Fibroblast of lung (primary cell): ENCODE measurements around the gene WDR48.

Source experiments
- EZH2 ChIP-seq: IDR thresholded peaks from 2 replicates; pipeline ENCODE4 v1.5.1; 2012; ENCODE audit warnings: low read length, control low read depth, mild to moderate bottlenecking; ENCODE audit errors: missing control alignments
- TF ChIP-seq, protein P1 (sequence below), 2 donors: IDR thresholded peaks in 1 of 2; conservative IDR thresholded peaks in 1 of 2; 1 replicate in 1 of 2; 2 replicates in 1 of 2; pipeline ENCODE4 v1.5.1; 2011 to 2012; ENCODE audit warnings: low read length in 2 of 2, control low read depth in 1 of 2, inconsistent platforms in 1 of 2, low read depth in 1 of 2, mild to moderate bottlenecking in 1 of 2

DNA sequence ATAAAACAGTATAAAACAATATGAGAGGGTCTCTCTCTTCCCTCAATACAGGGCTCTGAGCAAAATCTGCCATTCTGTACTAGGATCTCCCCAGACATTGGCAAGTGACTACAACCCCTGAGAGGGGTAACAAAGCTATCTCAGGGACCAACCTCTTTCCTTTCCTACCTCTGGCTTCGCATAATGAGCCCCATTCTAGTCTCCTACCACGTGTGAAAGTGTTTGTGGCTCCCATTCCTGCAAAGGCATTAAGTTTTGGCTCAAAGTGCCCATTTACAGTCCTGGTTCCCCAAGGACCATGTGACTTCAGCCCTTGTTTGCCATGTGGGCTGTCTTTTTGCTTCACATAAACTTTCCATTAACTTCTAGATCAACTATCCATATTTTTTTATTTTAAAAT is 46.5 kb upstream of the WDR48 start:
- TF ChIP-seq, protein P1, sequence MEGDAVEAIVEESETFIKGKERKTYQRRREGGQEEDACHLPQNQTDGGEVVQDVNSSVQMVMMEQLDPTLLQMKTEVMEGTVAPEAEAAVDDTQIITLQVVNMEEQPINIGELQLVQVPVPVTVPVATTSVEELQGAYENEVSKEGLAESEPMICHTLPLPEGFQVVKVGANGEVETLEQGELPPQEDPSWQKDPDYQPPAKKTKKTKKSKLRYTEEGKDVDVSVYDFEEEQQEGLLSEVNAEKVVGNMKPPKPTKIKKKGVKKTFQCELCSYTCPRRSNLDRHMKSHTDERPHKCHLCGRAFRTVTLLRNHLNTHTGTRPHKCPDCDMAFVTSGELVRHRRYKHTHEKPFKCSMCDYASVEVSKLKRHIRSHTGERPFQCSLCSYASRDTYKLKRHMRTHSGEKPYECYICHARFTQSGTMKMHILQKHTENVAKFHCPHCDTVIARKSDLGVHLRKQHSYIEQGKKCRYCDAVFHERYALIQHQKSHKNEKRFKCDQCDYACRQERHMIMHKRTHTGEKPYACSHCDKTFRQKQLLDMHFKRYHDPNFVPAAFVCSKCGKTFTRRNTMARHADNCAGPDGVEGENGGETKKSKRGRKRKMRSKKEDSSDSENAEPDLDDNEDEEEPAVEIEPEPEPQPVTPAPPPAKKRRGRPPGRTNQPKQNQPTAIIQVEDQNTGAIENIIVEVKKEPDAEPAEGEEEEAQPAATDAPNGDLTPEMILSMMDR (conservative IDR thresholded peaks at IDR 0.05 in 1 of 2, IDR thresholded peaks at IDR 0.05 in 1 of 2; ENCODE audit: low read depth in 1 of 2, low read length in 2 of 2): no peak
- no peak for TF ChIP-seq EZH2
